DMS53 (cell line): ENCODE data around the gene ADD1.

ENCODE experiments used
- DNase-seq: peaks from one replicate; lab custom pipeline; 2025; lab: John Stamatoyannopoulos, UW

Gene ADD1

DNA sequence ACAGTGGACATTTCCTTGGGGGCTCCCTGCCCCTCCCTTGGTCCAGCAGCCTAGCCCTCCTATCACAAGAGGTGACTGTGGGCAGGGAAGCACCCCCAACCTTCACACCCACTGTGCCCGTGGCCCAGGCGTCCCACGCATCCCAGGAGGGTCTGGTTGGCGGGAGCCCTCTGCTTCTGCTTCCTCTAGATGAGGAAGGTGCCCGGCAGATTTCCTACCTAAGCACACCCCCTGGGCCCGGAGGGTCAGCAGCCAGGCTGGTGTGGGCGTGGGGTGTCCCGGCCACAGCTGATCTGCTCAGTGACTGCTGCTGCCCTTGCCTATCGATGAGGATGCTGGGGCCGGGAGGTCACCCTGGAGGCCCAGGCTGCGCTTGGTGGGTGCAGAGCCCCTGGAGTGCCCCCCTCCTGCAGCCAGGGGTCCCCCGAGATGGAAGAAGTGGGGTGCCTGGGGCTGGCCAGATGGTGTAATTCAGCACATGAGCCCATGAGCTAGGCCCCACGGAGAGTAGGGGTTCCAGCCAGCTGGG, 38.6 kb upstream of the ADD1 start:
- no peak for DNase-seq

DNA sequence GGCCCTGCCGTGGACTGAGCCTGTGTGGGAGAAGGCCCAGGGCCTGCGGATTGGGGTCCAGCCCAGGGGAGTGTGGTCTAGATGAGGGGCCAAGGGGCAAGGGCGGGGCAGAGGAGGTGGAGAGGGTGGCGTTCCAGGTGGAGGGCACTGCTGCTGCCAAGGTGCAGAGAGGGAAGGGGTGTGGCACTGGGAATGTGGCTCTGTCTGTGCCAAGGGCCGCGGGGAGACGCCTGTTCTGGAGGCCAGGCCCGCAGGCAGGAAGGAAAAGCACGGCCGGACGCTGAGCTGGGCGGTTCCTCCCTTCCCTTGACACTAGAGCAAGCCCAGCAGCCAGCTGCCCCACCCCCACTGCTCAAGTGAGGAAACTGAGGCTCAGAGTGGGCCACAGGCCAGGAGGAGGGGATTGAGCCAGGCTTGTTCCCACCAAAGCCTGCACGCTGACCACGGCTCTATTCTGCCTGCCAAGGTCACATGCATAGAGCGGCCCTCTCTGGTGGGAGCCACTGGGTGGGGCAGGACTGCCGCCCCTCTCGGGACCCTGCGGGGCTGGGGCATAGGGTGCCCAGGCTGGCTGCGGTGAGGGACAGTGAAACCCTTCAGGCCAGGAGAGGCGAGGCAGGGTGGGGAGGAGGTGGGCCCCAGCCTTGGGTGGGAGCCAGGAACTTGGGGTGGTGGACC, 37.8 kb upstream of the ADD1 start:
- DNase-seq: no peak

DNA sequence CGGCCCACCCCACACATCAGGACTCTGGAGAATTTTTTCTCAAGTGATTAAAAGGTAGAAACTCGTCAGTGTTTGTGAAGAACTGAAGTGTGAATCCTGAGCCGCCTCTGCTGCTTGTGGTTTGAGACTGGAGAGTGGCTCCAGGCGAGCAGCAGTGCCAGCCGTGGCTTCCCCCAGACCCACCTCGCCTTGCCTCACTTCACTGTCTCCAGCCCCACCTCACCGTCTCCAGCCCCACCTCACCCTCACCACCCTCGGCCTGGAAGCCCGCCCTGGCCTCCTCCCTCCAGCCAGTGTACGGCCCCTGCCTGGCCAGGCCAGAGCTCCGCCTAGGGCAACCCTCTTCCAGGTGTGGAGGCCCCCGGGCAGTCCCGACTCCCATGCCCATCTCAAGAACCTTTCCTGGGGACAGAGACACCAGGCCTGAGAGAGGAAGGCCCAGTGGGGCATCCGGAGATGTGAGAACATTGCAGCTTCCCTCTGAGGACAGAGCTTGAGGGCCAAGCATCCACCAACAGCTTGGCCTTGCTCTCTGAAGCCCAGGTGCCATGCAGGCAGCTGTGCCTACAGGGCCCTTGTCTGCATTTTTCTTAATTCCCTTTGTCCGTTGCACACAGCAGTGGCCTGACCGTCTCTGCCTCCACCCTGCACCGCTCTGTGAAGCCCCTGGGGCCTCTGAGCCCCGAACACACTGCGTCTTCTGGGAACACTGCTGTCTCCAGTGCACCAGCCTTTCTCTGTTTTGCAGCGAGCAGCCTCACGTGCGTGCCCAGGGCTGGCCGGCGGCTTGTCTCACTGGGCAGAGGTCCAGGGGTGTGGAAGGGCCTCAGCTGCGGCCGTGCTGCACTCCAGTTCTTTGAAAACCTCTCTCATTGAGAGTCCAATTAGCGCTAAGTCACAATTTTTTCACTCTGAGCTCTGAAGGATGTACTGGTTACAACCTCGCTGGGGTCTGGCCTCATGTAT, 37.0 kb upstream of the ADD1 start:
- no peak for DNase-seq

DNA sequence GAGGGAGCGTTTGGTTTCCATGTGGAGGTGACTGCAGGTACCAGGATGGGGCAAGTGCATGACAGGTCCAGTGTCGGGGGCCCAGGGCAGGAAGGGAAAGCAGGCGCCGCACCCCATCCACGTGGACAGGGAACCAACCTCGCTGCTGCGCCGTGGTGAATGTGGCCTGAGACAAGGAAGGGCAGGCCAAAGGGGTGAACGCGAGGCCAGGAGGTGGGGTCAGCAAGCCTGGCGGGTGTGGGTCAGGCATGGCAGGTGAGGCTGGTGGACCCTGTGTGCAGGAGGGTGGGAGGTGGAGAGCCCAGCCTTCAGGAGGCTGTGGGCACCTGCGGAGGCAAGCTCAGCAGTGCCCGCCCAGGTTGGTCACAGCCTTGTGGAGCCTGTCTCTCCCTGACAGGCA, 36.1 kb upstream of the ADD1 start:
- no peak for DNase-seq

DNA sequence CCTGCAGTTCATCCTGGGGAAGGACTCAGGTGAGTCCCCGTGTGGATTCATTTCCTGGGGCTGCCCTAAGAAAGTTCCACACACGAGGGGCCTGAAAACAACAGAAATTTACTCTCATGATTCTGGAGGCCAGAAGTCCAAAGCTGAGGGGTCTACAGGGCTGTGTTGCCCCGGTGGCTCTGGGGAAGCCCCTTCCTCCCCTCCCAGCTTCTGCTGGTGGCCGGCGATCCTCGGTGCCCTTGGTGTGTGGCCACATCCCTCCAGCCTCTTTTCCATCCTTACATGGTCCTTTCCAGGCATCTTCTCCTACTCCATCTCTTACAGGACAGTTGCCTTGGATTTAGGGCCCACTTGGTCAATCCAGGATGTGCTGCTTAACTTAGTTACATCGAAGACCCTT, 35.6 kb upstream of the ADD1 start:
- no peak for DNase-seq

DNA sequence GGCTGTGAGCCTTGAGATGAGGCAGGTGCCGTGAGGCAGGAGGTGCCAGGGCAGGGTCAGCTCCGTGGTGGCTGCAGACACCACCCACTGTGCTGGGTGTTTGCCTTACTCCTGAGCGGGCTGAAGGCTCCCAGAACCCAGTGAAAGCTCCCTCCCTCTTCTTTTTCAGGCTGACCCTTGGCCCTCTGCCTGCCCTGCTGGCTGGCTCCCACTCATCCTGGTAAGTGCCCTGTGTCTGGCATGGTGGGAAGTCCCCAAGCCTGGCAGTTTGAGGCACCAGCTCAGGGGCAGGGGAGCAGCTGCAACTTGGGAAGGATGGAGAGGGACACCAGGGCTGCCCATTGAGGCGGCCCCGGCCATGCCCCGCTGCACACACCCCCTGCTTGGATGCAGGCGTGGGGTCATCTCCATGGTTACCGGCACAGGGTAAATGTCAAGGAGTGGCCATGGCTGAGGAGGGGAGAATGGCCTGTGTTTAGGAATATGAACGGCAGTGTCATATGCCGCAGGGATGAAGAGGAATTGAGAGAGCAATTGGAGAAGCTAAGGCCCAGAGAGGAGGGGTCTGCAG, 33.9 kb upstream of the ADD1 start:
- DNase-seq: no peak

DNA sequence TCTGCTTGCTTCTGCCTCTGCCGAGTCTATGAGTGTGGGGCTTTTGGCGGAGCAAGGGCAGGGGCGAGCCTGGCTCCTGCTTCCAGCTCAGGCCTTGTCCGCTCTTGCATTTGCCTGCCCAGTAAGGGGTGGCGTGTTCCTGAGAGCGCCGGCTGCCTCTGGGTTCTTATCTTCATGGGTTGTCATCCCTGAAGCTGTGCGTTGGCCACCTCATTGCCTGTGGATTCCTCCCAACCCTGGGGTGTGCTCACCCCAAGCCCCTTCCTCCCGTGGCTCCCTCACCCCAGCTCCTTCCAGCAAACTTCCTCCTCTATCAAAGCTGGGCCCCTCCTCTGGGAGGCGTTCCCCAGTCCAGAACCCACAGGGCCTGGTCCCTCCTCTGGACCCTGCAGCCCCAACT, 33.3 kb upstream of the ADD1 start:
- no peak for DNase-seq

DNA sequence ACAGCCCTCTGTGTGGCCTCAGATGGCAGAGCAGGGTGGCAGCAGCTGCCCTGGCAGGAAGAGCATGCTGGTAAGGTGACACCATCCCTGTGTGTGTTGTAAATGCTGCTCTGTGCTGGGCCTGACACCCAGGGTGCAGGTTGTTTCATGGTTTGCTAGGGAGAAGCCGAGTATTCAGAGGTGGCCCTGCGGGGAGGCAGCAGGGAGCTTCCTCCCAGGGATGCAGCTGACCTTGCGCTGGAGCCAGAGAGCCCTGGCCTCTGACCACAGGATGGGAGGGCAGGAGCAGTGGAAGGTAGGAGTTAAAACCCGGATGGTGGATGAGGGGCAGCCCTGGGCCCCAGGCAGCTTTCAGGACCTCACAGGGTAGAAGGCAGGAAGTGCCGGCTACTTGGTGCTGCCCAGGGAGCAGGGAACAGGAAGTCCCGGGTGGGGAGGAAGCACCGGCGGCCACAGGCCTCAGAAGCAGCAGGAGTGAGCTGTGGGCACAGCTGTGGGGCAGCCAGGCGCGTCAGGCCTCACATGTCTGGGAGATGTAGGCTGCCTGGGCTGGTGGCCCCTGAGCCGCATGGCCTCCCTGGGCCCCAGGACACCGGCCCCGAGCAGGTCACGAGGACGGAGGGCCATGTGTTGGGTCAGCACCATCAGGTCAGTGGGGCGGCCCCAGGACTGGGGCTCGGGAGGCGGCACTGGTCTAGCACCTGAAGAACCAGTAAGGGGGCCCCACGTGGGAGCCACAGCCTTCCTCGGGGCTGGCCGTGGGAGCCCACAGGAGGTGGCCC, 31.6 kb upstream of the ADD1 start:
- peak; percentile 83 for DNase-seq

DNA sequence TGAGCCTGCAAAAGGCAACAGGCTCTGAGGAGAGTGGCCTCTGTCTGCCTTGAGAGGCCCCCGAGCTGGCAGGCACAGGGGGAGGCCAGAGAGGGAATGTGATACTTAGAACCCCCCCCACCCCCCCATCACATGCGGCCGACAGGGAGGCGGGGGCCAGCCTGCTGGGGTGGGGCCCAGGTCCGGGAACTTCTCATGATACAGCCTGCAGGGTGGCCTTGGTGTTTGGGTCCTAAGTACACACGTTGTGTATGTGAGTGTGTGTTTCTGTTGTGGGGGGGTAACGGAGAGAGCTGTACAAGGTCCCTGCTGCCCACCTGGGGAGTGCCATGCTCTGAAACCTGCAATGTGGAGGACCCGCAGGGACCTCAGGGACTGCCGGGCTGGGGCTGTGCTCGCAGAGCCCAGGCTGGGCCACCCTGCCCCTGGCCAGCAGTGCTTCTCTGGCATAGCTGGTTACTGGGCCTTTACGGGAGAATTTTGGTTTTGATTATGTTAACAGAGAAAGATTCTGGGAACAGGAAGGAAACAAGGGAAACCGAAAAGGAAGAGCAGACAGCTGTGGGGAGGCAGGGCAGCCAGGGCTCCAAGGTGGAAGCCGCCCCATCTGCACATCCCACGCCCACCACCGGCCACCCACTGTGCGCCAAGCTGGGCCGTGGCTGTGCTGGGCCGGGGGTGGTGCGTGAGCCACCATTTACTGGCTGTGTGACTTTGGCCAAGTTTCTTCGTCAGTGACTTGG, 30.9 kb upstream of the ADD1 start:
- DNase-seq: no peak

DNA sequence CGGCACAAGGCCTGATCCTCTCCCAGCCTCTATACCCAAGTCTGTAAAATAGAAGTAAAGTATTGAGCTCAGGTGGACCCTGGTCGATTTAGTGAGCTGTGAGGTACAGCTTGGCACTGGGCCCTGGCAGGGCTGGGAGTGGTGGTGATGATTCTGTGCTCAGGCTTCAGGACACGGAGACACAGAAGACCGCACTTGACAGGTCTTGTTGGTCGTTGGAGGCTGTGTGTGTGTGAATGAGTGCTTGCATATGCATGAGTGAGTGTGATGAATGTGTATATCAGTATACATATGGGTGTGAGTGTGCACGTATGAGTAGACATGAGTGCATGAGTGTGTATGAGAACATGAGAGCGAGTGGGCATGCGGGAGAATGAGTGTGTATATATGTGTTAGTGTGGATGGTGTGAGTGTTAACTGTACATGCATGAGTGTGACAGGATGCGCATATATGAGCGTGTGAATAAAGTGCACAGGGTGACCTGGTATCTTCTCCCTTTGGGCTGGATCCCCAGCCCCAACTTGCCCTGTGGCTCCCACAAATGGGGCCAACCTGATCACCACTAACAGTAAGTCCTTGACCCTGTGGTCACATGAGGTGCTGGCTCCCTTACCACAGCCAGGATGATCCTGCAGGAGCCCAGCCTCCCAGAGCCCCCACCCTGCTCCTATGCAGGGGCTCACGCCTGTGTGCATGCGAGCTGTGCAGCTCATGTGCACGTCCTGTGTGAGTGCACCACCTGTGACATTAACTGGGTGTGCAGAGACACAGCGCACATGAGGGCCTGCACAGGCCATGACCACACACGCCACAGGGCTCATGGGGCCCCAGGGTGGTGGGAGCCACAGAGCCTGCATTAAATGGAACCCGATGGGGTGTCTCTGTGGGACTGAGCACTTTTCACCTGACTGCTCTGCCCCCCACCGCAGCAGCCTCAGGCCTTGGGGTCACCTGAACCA, 29.9 kb upstream of the ADD1 start:
- DNase-seq: no peak

DNA sequence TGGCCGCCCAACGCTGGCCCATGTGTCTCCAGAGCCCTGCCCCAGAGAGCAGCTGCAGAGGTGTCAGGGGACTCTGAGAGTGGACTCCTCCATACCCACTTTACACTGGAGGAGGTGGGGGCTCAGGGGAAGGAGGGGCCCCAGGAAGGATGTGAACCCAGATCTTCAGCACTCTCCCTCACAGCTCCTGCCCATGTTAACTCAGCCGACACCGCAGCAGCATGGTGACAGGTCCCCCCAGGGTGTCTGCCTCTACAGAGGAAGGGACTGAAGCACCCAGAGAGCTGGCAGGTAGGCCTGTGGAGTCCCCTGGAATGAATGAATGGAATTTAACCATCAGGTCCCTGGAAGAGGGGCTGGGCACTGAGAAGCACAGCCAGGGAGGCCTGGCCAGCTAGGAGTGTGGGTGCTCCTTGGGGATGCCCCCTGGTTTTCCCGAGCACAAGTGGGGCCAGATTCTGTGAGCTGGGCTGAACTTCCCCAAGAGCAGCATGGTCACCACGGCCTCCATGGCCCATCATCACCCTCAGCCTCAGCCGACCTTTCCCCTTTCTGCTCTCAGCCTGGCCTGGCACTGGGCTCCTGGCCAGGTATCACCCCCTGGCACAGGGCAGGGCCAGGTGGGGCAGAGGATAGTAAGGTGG, 28.9 kb upstream of the ADD1 start:
- DNase-seq: no peak

DNA sequence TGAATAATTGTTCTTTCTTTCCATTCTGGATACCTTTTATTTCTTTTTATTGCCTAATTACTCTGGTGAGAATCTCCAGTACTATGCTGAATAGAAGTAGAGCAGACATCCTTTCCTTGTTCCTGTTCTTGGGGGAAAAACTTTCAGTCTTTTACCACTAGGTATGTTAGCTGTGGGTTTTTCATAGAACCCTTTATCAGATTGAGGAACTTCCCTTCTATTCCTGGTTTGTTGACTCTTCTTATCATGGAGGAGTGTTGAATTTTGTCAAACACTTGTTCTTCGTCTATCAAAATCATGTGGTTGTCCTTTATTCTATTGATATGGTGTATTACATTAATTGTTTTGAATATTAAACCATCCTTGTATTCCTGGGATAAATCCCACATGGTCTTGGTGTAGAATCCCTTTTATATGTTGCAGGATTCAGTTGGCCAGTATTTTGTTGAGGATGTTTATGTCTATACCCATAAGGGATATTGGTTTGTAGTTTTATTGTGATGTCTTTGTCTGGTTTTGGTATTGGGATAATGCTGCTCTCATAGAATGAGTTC, 27.2 kb upstream of the ADD1 start:
- DNase-seq: no peak

DNA sequence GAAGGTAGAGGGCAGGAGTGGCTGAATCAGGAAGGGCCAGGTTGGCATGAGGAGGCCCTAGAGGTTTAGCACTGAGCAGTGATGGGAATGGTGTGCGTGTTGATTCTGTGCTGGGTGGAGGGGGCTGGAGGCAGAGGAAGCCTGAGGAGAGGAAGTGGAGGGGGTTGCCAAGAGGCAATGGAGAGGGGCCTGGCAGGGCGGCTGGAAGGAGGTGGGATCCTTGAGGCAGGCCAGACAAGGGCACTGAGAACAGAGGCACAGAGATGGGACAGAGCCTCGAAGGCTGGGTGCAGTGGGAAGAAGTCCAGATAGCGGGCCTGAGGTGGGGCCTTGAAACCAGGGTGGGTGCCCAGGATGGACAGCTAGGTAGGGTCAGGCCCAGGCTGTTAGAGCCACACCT, 26.5 kb upstream of the ADD1 start:
- DNase-seq: no peak

DNA sequence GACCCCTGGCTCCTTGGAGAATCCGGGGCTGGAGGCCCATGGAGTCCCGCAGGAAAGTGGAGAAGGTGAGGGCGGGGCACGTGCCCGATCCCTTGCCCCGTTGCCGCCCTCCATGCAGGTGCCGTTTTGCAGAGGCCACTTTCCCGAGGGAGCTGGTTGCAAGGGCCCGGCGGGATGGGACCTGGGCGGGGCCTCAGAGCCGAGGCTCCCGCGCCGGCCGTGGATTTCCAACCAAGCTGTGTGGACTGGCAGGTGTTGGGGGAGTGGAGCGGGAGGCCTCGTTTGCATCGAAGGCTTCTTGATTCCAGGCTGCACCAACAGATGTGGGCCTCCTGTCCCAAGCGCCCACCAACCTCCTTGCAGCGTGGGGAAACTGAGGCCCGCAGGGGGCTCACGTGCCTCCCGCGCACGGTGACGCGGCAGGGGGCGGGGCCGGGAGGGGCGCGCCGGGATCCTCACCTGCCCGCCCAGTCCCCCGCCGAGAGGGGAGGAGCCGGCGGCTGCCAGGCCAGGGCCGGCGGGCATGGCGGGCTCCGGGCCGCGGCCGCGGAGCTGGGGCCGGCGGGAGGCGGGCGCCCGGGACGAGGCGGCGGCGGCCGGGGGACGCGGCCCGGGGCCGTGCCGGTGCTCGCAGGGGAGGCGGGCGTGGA, 25.8 kb upstream of the ADD1 start:
- peak; percentile 92 for DNase-seq

DNA sequence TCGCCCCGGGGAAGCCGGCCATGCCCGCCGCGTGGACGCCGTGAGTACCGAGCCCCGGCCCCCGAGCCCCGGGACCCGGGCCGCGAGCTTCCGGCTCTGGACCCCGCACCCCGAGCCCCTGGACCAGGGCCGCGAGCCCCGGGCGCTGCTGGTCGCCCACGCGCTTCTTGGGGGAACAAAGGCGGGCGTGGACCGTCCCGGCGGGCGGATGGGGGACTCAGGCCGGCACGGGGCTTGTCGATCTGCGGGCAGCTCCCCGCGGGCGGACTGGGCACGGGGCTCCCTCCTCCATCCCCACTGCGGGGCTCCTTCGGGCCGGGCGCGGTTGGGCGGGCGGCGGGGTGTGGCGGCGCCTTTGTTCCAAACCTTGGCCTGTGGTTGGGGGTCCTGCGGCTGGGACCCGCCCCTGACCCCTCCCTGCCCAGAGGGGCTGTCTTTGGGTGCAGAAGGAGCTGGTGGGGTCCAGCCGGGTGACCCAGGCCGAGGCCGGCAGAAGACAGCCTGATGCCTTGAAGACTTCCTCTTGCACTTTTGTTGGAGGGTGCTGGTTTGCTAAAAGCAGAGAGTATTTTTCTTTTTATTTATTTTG, 25.2 kb upstream of the ADD1 start:
- DNase-seq: peak; percentile 67

DNA sequence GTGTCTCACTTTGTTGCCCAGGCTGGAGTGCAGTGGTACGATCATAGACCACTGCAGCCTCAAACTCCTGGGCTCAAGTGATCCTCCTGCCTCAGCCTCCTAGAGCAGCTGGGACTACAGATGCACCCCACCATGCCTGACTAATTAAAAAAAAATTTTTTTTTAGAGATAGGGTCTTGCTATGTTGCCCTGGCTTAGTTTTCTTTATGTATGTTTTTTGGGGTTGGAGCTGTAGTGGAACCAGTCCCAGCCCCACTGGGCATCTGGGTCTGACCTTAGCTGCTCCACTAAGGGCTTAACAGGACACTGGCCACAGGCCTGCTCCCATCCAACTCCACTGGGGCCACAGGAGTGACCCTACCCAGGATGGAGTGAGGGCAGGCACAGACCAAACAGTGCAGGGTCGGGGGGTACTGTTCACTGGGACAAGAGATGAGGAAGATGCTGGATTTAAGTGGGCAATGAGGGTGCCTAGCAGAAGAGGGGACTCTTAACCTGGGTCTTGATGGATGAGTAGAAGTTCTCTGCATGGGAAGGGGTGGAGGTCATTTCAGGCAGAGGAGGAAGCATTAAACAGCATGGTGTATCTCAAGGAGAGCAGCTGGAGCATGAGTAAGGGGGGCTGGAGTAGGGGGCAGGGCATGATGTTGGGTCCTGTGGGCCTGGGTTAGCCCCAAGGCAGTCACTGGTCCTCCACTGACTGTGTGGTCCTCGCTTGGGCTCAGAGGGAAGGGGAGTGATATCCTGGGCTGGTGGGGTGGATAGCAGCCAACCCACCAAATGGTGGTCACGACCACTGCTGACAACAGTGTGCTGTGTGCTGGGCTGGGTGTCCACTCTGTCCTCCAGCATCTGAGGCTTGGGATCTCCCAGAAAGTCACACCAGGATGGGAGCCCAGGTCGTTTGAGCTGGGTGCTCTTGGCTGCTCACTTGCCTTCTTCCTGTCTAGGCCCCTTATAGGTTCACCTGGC, 24.1 kb upstream of the ADD1 start:
- no peak for DNase-seq
